SK-N-MC (cell line): Measurements from ENCODE around the gene DPP10.

Source experiments
- EZH2 ChIP-seq: fragments of 200-600 bp; sonication (generic); IDR thresholded peaks from one replicate; pipeline ENCODE4 v1.6.1; 2017; ENCODE audit warnings: antibody characterized with exemption
- FOXP2 ChIP-seq: optimal IDR thresholded peaks from 2 replicates; pipeline ENCODE3; 2011; ENCODE audit warnings: mild to moderate bottlenecking, moderate library complexity; ENCODE audit not compliant: insufficient read depth; ENCODE audit errors: extremely low read length, control extremely low read depth
- POLR2AphosphoS5 ChIP-seq: IDR thresholded peaks from 2 replicates; pipeline ENCODE4 v1.6.1; 2012; ENCODE audit warnings: mild to moderate bottlenecking, low read depth, low read length, borderline replicate concordance

GRCh38 chr2:114631146-114631545 lies 188.7 kb downstream of the DPP10 start:
- TF ChIP-seq POLR2AphosphoS5 (no peak), FOXP2 (no peak), EZH2 (no peak)
